DMS53 treated with DMSO at 0.1 percent for 48 hours (cell line): ENCODE measurements around the gene DTNBP1.
A peak's percentile ranks its signal among the peaks of the same experiment; 100 is the strongest.

Experiments used
- DNase-seq: peaks from one replicate; lab custom pipeline; 2025; ENCODE audit not compliant: unreplicated experiment; lab: John Stamatoyannopoulos, UW

Gene DTNBP1

GRCh38 chr6:15594512-15595259, 68.1 kb downstream of the DTNBP1 start:
- DNase-seq = no peak

DNA sequence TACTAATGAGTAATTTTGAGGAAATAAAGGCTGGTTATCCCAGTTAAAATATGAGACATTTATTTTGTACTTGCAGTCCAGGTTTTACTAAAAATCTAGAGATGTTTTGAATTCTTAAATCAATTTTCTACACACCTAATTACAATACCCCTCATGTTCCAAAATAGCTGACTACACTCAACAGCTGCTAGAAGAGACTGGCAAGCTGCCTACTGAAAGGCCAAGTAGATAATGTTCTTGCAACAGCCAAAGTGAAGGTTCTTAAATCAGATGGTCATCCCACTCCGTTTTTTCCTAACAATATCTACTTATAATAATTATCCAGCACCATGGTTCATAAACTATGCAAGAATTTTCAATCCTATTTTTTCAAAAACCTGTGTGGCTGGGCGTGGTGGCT, 69.0 kb downstream of the DTNBP1 start:
- DNase-seq = no peak

- no peak for DNase-seq
Measured at GRCh38 chr6:15592610-15593009, 70.2 kb downstream of the DTNBP1 start.

GRCh38 chr6:15588971-15589634, 73.7 kb downstream of the DTNBP1 start:
- no peak for DNase-seq

DNA sequence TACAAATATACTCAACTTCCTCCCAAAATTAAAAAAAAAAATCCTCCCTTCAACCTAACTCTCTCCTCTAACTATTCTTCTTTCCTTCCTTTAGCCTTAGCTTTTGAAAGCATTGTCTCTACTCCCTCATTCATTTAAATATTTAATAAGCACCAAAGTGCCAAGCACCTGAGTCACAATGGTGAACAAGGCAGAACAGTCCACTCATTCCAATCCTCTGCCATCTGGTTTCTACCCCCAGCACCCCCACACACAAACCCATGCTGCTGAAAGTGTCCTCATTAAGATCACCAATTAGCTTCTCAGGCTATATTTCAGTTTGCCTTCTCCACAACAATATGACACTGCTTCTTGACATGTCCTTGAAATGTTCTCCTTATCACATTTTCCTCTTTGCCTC, 76.3 kb downstream of the DTNBP1 start:
- DNase-seq = no peak

GRCh38 chr6:15585760-15586214, 77.0 kb downstream of the DTNBP1 start:
- no peak for DNase-seq

GRCh38 chr6:15582499-15582898, 80.3 kb downstream of the DTNBP1 start:
- no peak for DNase-seq

GRCh38 chr6:15581751-15582150, 81.1 kb downstream of the DTNBP1 start:
- no peak for DNase-seq

GRCh38 chr6:15580326-15580725, 82.5 kb downstream of the DTNBP1 start:
- DNase-seq = no peak

DNA sequence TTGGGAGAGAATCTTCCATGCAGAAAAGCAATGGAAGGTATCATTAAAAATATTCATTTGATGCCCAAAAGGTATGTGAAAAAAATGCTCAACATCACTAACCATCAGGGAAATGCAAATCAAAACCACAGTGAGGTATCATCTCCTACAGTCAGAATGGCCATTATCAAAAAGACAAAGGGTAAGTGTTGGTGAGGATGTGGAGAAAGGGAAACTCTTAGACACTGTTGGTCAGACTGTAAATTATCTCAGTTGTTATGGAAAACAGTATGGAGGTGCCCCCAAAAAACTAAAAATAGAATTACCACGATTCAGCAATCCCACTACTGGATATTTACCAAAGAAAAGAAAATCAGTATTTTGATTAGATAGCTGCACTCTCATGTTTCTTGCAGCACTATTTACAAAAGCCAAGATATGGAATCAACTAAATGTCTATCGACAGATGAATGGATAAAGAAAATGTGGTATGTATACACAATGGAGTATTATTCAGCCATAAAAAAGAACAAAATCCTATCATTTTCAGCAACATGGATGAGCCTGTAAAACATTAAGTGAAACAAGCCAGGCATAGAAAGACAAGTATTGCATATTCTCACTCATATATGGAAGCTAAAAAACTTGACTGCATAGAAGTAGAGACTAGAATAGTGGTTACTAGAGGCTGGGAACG, 84.0 kb downstream of the DTNBP1 start:
- DNase-seq = no peak

- DNase-seq = peak; percentile 47
Measured at GRCh38 chr6:15577550-15578171, 85.2 kb downstream of the DTNBP1 start.

DNA sequence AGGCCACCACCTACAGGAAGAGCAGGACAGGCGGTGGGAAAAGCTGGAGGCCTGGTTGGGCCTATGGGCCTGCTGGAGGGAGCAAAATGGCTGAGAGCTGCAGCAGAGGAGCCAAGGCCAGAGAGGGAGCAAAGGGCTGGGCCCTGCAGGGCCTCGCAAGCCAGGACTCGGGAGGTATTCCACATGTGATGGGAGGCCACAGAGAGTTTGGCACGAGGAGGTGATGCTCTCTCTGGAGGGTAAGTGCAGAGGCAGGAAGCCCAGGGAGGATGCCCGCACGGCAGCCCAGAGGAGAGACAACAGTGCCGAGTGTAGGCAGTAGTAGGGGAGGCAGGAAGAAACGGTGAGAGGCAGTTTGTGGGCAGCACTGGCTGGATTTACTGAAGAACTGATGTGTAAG, 85.7 kb downstream of the DTNBP1 start:
- DNase-seq = no peak

DNA sequence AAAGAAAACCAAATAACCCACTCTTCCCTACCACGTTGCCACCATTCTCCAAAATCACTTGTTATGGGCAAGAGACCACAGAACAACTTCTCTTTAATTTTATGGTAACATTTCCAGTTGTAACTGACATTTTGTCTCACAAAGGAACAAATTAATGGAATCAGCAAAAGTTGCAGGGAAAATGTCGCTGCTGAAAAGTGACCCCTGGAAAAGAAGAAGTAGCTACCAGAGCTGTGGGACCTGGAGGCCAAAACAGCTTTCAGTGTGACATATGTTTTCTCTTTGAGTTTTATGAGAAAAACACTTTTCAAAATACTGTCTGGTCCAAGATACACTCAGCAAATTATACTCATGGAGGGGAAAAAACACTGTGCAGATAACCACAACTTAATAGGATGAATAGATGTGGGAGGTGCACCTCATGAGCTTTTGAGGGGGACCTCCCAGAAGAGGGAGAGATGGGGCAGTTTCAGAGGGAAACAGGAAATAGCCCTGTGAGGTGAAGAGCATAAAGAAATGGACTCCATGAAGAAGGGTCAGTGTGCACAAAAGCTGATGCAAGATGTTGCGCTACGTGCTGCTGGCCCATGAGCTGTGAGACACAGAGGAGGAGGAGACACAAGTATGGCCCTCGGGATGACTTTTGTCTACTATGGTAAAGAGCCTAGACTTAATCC, 87.3 kb downstream of the DTNBP1 start:
- DNase-seq = no peak

DNA sequence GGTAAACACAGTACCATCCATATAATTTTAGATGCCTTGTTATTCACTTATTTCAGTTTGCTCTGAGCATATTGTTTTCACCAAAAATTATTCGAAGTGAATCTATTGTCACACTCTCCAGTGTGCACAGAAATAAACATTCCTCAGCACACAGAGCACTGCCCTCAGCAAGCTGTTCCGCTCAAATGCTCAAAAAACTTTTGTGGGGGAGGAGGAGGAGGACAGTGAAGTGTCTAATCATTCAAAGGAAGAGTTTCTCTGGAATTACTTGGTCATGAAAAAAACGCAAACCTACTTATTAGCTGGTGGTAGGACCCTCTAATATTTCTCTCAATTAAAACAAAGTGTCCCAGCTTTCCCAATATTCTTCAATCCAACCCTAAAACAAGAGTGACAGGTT, 88.3 kb downstream of the DTNBP1 start:
- DNase-seq = no peak

GRCh38 chr6:15574023-15574422, 88.8 kb downstream of the DTNBP1 start:
- DNase-seq = no peak

GRCh38 chr6:15573384-15573783, 89.4 kb downstream of the DTNBP1 start:
- no peak for DNase-seq

DNA sequence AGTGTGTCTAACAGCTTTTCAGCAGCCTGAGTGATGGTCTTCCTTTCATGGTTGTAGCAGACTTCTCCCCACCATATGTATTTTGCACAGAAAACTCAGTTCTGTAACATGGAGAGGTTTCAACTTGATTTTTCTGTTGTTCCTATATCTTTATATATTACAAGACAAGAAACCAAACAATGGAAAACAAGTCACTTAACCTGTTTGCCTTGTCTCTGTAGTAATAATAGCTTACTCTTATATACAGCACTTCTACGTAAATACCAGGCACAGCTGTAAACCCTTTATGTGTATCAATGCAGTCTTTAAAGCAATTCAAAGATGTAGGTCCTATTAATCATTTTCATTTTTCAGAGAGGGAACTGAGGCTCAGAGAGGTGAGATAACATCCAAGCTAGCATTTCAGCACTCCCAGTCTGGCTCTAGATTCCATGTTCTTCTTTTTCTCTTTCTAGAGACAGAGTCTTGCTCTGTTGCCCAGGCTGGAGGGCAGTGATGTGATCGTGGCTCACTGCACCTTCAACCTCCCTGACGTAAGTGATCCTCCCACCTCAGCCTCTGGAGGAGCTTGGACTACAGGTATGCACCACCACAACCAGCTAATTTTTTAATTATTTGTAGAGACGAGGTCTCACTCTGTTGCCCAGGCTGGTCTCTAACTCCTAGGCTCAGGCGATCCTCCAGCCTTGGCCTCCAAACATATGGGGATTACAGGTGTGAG, 90.4 kb downstream of the DTNBP1 start:
- no peak for DNase-seq

GRCh38 chr6:15570171-15570570, 92.7 kb downstream of the DTNBP1 start:
- no peak for DNase-seq

DNA sequence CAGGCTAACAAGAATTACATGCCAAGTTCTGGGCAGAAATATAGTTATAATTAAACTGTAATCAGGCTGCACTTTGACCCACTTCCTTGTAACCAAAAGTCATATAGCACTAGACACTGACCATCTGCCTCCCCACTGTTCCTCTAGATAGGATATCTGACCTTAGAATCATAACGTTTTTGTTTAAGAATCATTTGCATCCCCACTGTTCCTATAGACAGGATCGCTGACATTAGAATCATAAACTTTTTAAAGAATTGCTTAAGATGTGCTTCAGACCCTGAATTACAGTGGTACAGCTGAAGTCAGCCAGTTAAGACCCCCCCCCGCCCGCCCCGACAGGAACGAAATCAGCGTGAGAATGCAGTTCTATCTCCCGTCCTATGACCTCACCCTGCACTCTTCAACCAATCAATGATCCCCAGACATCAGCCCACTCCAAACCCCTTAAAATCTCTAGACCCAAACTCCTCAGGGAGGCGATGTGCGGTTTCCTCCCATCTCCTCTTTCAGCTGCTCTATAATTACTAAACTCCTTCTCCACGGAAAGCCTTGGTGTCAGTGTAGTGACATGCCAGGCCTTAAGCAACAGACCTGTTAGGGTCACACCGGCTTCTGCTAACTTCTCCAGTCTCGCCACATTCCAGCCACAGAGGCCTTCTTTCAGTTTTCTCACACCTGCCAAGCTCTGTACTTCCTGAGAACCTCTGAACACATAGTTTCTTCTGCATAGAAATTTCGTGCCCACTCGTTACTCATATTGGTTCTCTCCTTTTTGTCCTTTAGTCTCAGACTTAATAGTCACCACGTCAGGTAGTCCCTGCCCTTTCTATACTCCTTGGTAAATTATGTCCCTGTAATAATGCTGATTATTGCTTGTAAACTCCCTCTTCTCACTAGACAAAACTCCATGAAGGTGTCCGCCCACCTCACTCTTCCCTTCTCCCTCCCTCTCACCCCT, 93.5 kb downstream of the DTNBP1 start:
- DNase-seq = no peak
